T-helper 1 cell treated with Interleukin-12 subunit alpha and Interleukin-12 subunit beta and Interleukin-4 antibody, amounts not matched to agents 30 ng/mL and 1 ng/mL, for 36 hours (primary cell): Measurements from ENCODE around the gene NOL11. TPM values are rescaled to one million over a fixed set of nuclear protein-coding genes. Genes with fewer than 3 reads are reported as not detected.
"Not testable (repeated sequence)": the region's sequence is repeated elsewhere in the genome, so short reads cannot be mapped to it uniquely, and the experiment has no call there.

Experiments used
- intact Hi-C: fragments of 100-400 bp; cut with micrococcal nuclease; formaldehyde crosslinking; loops from one replicate; pipeline ENCODE4 v1.15.1; 2024
- total RNA-seq: library from RNA; stranded (reverse); gene quantifications from 2 replicates; pipeline ENCODE4 v1.2.3, GENCODE V29; 2022

The NOL11 gene
- total RNA-seq, 1 donor from 2014 or later = 65.8 TPM

GRCh38 chr17:67752160-67752559 lies 34.4 kb downstream of the NOL11 start:
- intact Hi-C loops = not testable (repeated sequence)

- intact Hi-C loops = no loop called here
Measured at GRCh38 chr17:67753026-67753425, 35.3 kb downstream of the NOL11 start.

- intact Hi-C loops = no loop called here
Measured at GRCh38 chr17:67754001-67754400, 36.3 kb downstream of the NOL11 start.

- intact Hi-C loops = not testable (repeated sequence)
Measured at GRCh38 chr17:67754686-67755085, 37.0 kb downstream of the NOL11 start.

GRCh38 chr17:67756766-67757165 lies 39.0 kb downstream of the NOL11 start:
- intact Hi-C loops = not testable (repeated sequence)

GRCh38 chr17:67759355-67760171 lies 41.8 kb downstream of the NOL11 start:
- intact Hi-C loops = no loop called here

- intact Hi-C loops = no loop called here
Measured at GRCh38 chr17:67765623-67766022, 47.9 kb downstream of the NOL11 start.

- intact Hi-C loops = no loop called here
Measured at GRCh38 chr17:67769231-67769630, 51.5 kb downstream of the NOL11 start.

- intact Hi-C loops = no loop called here
Measured at GRCh38 chr17:67770539-67770938, 52.8 kb downstream of the NOL11 start.

- intact Hi-C loops = no loop called here
Measured at GRCh38 chr17:67772679-67773078, 54.9 kb downstream of the NOL11 start.

GRCh38 chr17:67773246-67773645 lies 55.5 kb downstream of the NOL11 start:
- intact Hi-C loops = no loop called here

- intact Hi-C loops = loop anchor here (2.0 kb wide), 1 partner anchor 404 kb away; no protein-coding TSS in a partner anchor
Measured at GRCh38 chr17:67779098-67779672, 61.4 kb downstream of the NOL11 start.

- intact Hi-C loops = no loop called here
Measured at GRCh38 chr17:67784364-67785121, 66.8 kb downstream of the NOL11 start.

- intact Hi-C loops = no loop called here
Measured at GRCh38 chr17:67785122-67785477, 67.4 kb downstream of the NOL11 start.

GRCh38 chr17:67785504-67785903 lies 67.8 kb downstream of the NOL11 start:
- intact Hi-C loops = no loop called here

Other genes starting within 250 kb of the NOL11 start
- 106 and 107 TPM in 2 replicates for gene BPTF, start 107.6 kb downstream of the NOL11 start, total RNA-seq